Endothelial cell of umbilical vein (primary cell): ENCODE results near the gene ZNF891. TPM values are rescaled to one million over a fixed set of nuclear protein-coding genes. Genes with fewer than 3 reads are reported as not detected.
A peak's percentile ranks its signal among the peaks of the same experiment; 100 is the strongest.

Source experiments
- Bru-seq: library from RNA; stranded (reverse); fragments of 400-500 nt; gene quantifications from one replicate; lab custom pipeline; 2021; lab: Mats Ljungman, UMichigan
- BruChase-seq, 2 experiments: library from RNA; stranded (reverse); fragments of 400-500 nt; gene quantifications; one replicate each; lab custom pipeline; 2021; lab: Mats Ljungman, UMichigan
- BruUV-seq: library from RNA; stranded (reverse); fragments of 400-500 nt; replicated peaks from 2 replicates; lab custom pipeline; 2021; lab: Mats Ljungman, UMichigan
- CTCF ChIA-PET: fragments of 300-600, 350-600 bp; sonication (Branson Sonifier 250); formaldehyde crosslinking; loops from one replicate; lab custom pipeline; 2021; ENCODE audit warnings: antibody characterized with exemption, inconsistent platforms; lab: Charles Lee
- POLR2A ChIA-PET: fragments of 300-600, 350-600 bp; sonication (Branson Sonifier 250); formaldehyde crosslinking; loops from one replicate; lab custom pipeline; 2021; ENCODE audit warnings: antibody characterized with exemption, inconsistent platforms; lab: Charles Lee
- DNase-seq: peaks from one replicate; pipeline ENCODE4 v3.0.0-alpha.2; 2011; ENCODE audit warnings: low read depth, low spot score
- FAIRE-seq: peaks from 2 replicates; lab custom pipeline; 2011; peaks lifted over from hg19 to GRCh38; lab: Jason Lieb, UNC
- H2AFZ ChIP-seq: 2 replicates; pipeline ENCODE4 v1.6.0; 2012; ENCODE audit warnings: low read depth, low read length, control low read depth, inconsistent platforms
- H3K27ac ChIP-seq: 2 replicates; pipeline ENCODE4 v1.5.1; 2011; ENCODE audit warnings: low read depth, mild to moderate bottlenecking, control low read depth, low read length, moderate library complexity; ENCODE audit not compliant: insufficient read depth
- H3K27me3 ChIP-seq, 2 experiments: 2 replicates each; pipeline versions ENCODE4 v1.6.0 to v1.6.1; 2011; ENCODE audit warnings: low read length in 2 of 2, mixed read lengths in 1 of 2; ENCODE audit not compliant: control insufficient read depth in 2 of 2, insufficient read depth in 2 of 2
- H3K36me3 ChIP-seq, 2 experiments: 2 replicates in 1 of 2; 3 replicates in 1 of 2; pipeline ENCODE4 v1.5.1; 2011; ENCODE audit warnings: low read length in 2 of 2, mild to moderate bottlenecking in 1 of 2, moderate library complexity in 1 of 2; ENCODE audit not compliant: control insufficient read depth in 2 of 2, insufficient read depth in 2 of 2; ENCODE audit errors: extremely low read depth in 1 of 2
- H3K4me1 ChIP-seq: 3 replicates; pipeline ENCODE4 v1.5.1; 2011; ENCODE audit warnings: mild to moderate bottlenecking, low read length; ENCODE audit not compliant: control insufficient read depth, insufficient read depth; ENCODE audit errors: extremely low read depth
- H3K4me2 ChIP-seq: 2 replicates; pipeline ENCODE4 v1.6.1; 2011; ENCODE audit warnings: low read length, control low read depth, mixed read lengths; ENCODE audit not compliant: insufficient read depth
- H3K4me3 ChIP-seq, 3 experiments: fragments of 200-600 bp in 1 of 3; sonication (generic), shearing (Covaris generic) in 1 of 3; replicated peaks in 1 of 3; 2 replicates each; pipeline ENCODE4 v1.5.1; 2011 to 2016; ENCODE audit warnings: control low read depth in 3 of 3, low read length in 3 of 3, mild to moderate bottlenecking in 2 of 3, inconsistent platforms in 1 of 3, low read depth in 1 of 3, moderate library complexity in 1 of 3; ENCODE audit not compliant: insufficient read depth in 1 of 3
- H3K79me2 ChIP-seq: 2 replicates; pipeline ENCODE4 v1.6.0; 2012; ENCODE audit warnings: low read length, inconsistent platforms; ENCODE audit not compliant: control insufficient read depth, insufficient read depth
- H3K9ac ChIP-seq: replicated peaks from 2 replicates; pipeline ENCODE3; 2011; ENCODE audit warnings: low read length, control low read depth; ENCODE audit not compliant: insufficient read depth; ENCODE audit errors: extremely low read depth
- H3K9me1 ChIP-seq: replicated peaks from 3 replicates; pipeline ENCODE4 v1.6.0; 2011; ENCODE audit warnings: mild to moderate bottlenecking, low read length; ENCODE audit not compliant: control insufficient read depth, insufficient read depth; ENCODE audit errors: extremely low read depth
- H3K9me3 ChIP-seq: replicated peaks from 2 replicates; pipeline ENCODE4 v1.5.1; 2012; ENCODE audit warnings: low read length, inconsistent platforms; ENCODE audit not compliant: control insufficient read depth, insufficient read depth
- H4K20me1 ChIP-seq: replicated peaks from 2 replicates; pipeline ENCODE3; 2011; ENCODE audit warnings: mild to moderate bottlenecking, low read length; ENCODE audit not compliant: control insufficient read depth, insufficient read depth; ENCODE audit errors: extremely low read depth
- FOS ChIP-seq: IDR thresholded peaks from 2 replicates; pipeline ENCODE4 v1.6.1; 2011; ENCODE audit warnings: mild to moderate bottlenecking, low read length, moderate library complexity, borderline replicate concordance; ENCODE audit not compliant: insufficient read depth
- MAX ChIP-seq: IDR thresholded peaks from 2 replicates; pipeline ENCODE4 v1.6.1; 2011; ENCODE audit not compliant: insufficient read depth, insufficient read length
- MYC ChIP-seq: IDR thresholded peaks from one replicate; pipeline ENCODE4 v1.6.1; 2011; ENCODE audit warnings: mild to moderate bottlenecking, low read depth, low read length
- POLR2A ChIP-seq: IDR thresholded peaks from 2 replicates; pipeline ENCODE4 v1.6.1; 2012; ENCODE audit warnings: low read depth, mild to moderate bottlenecking, control low read depth, low read length
- POLR2AphosphoS5 ChIP-seq: IDR thresholded peaks from 2 replicates; pipeline ENCODE4 v1.6.1; 2012; ENCODE audit warnings: low read depth, mild to moderate bottlenecking, control low read depth, low read length, moderate library complexity; ENCODE audit not compliant: insufficient read depth
- dilution Hi-C: fragments of 300-500 bp; cut with MboI; formaldehyde crosslinking; loops from one replicate; pipeline ENCODE4 v1.15.0; 2019; ENCODE audit warnings: low sequenced_read_pairs; ENCODE audit not compliant: extremely low pct_ligation_motif_present
- intact Hi-C: fragments of 100-400 bp; cut with micrococcal nuclease; formaldehyde crosslinking; loops from one replicate; pipeline ENCODE4 v1.10.0; 2022
- long read RNA-seq: library from polyadenylated mRNA; stranded (forward); transcript quantifications from one replicate; pipeline ENCODE4 v2.0.0, GENCODE V29; 2021
- polyA minus RNA-seq, 3 experiments: library from RNA; depleted of rRNA, polyadenylated mRNA; stranded (reverse); fragments of >200 nt; gene quantifications; 1 replicate in 1 of 3; 2 replicates in 2 of 3; pipeline ENCODE4 v1.2.3, GENCODE V29; 2011
- polyA plus RNA-seq, 4 experiments: library from polyadenylated mRNA; depleted of rRNA in 3 of 4; stranded (reverse) in 3 of 4; unstranded in 1 of 4; fragments of >200 nt; gene quantifications; 2 replicates each; pipeline versions ENCODE4 v1.2.1 to v1.2.3, GENCODE V29; 2011 to 2012; ENCODE audit warnings: missing spikeins in 1 of 4
- total RNA-seq: library from RNA; stranded (reverse); gene quantifications from 2 replicates; pipeline ENCODE4 v1.2.3, GENCODE V29; 2021

Gene ZNF891
- 1.2 and 1.5 TPM in 2 replicates for total RNA-seq
- 0.29 and 0.32 TPM in 2 replicates for polyA plus RNA-seq
- 0.15 and 0.23 TPM in 2 replicates for polyA plus RNA-seq (2011; cell fraction: cytosol; rRNA removed)
- polyA plus RNA-seq (2011; cell fraction: nucleus; rRNA removed): 1.2 and 1.6 TPM in 2 replicates
- 0.31 and 0.51 TPM in 2 replicates for polyA plus RNA-seq (2012)
- 0.87 and 1.0 TPM in 2 replicates for polyA minus RNA-seq
- 0.61 TPM for polyA minus RNA-seq (2011; cell fraction: cytosol; rRNA and poly(A)+ RNA removed)
- 1.4 and 2.2 TPM in 2 replicates for polyA minus RNA-seq (2011; cell fraction: nucleus; rRNA and poly(A)+ RNA removed)
- percentile 56 among the genes with signal in this experiment for Bru-seq, nascent RNA
- BruChase-seq, experiment 1, labeled RNA remaining after a 6-hour chase: percentile 66 among the genes with signal in this experiment
- BruChase-seq, experiment 2, labeled RNA remaining after a 2-hour chase: percentile 66 among the genes with signal in this experiment
- long read RNA-seq, full-length matches to known transcripts: 3 of 4 reads
- long read RNA-seq, partial matches to known transcripts: 0 of 4 reads
- long read RNA-seq, other reads (novel, unspliced or antisense): 1 of 4 reads

- CTCF ChIA-PET: interaction anchor here (1.3 to 3.5 kb wide), 2 partner anchors 50 to 51 kb away, joined by 4 to 13 read pairs; partner anchors contain the start of gene ZNF268
- Histone ChIP-seq H3K9ac (peak within 1 kb of the TSS; percentile 86), H3K4me3 (peak within 1 kb of the TSS; percentile 62 to 88 (median 87)), H3K4me1 (no peaks in the 10 kb centered on the region), H3K9me3 (peaks cover 6% of the 10 kb centered on the region), H3K4me2 (peak within 1 kb of the TSS; percentile 85), H3K36me3 (peaks cover 0 to under 1% of the 10 kb centered on the region in 2 experiments), H3K27ac (peak within 1 kb of the TSS; percentile 86), H3K79me2 (no peaks in the 10 kb centered on the region), H3K9me1 (no peaks in the 10 kb centered on the region), H2AFZ (peak within 1 kb of the TSS; percentile 94), H3K27me3 (no peaks in the 10 kb centered on the region), H4K20me1 (no peaks in the 10 kb centered on the region)
- dilution Hi-C loops (no loop called here), intact Hi-C loops (loop anchor here (1.0 kb wide), 4 partner anchors 50 to 144 kb away; partner anchors contain the start of genes ZNF140, ZNF26, ZNF268 and ZNF84)
- TF ChIP-seq POLR2AphosphoS5 (peak; percentile 61), MAX (peak; percentile 71), POLR2A (peak; percentile 79), MYC (no peak), FOS (peak; percentile 13)
- FAIRE-seq (peak; percentile 95), DNase-seq (peak; percentile 99)
- POLR2A ChIA-PET: interaction anchor here (0.9 to 1.1 kb wide), 2 partner anchors 13 to 50 kb away, joined by 3 to 11 read pairs; no protein-coding TSS in a partner anchor
- BruUV-seq: no TSS peak
These were observed at the start of gene ZNF891, which contains the start of gene ZNF10 for GRCh38 chr12:133130038-133130807. Gene ZNF891 (minus strand): TSS chr12:133130274. CDS start chr12:133121918, 8,356 bp downstream. Gene ZNF10 (plus strand): TSS chr12:133130627. CDS start chr12:133144493, 13,866 bp downstream.
